Testis (tissue), 2 donors: ENCODE measurements around the gene TMOD4.

Experiments
- CTCF ChIP-seq, 3 experiments: fragments of 450-650 bp in 2 of 3; fragments of 200-600 bp in 1 of 3; sonication (generic) in 1 of 3; IDR thresholded peaks; one replicate each; pipeline ENCODE4 v1.5.1; 2016 to 2019; ENCODE audit warnings: antibody characterized with exemption in 3 of 3, mild to moderate bottlenecking in 2 of 3, moderate library complexity in 1 of 3
- POLR2A ChIP-seq: fragments of 450-650 bp; IDR thresholded peaks from one replicate; pipeline ENCODE4 v1.6.1; 2017; ENCODE audit warnings: antibody characterized with exemption, mild to moderate bottlenecking, moderate library complexity

DNA sequence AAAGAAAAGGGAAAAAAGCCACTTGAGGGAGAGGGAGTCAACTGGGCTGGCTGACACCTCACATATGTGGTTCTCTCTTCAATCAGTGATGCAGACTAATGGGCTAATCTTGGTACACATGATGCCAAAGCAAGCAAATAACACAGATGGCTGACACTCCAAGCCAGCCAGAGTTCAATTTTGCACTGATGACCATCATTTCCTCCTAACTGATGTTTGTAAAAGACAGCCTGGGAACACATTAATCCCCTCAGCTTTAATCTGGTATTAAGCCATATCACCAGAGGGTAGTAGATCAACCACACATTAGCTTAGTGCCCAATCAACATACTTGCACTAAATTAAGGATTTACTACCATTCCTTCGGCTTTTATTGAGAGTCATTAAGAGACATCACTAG, 11.4 kb upstream of the TMOD4 start:
- TF ChIP-seq POLR2A (no peak), CTCF (IDR thresholded peaks at IDR 0.05) (no peak)
